Fibroblast of skin of left biceps (primary cell): ENCODE results near the gene CYP1A2.
"Not testable (repeated sequence)": the region's sequence is repeated elsewhere in the genome, so short reads cannot be mapped to it uniquely, and the experiment has no call there.

Source experiments
- DNase-seq, 2 experiments: peaks; one replicate each; pipeline ENCODE4 v3.0.0-alpha.2; 2013; ENCODE audit warnings: low read depth in 2 of 2

The CYP1A2 gene

DNA sequence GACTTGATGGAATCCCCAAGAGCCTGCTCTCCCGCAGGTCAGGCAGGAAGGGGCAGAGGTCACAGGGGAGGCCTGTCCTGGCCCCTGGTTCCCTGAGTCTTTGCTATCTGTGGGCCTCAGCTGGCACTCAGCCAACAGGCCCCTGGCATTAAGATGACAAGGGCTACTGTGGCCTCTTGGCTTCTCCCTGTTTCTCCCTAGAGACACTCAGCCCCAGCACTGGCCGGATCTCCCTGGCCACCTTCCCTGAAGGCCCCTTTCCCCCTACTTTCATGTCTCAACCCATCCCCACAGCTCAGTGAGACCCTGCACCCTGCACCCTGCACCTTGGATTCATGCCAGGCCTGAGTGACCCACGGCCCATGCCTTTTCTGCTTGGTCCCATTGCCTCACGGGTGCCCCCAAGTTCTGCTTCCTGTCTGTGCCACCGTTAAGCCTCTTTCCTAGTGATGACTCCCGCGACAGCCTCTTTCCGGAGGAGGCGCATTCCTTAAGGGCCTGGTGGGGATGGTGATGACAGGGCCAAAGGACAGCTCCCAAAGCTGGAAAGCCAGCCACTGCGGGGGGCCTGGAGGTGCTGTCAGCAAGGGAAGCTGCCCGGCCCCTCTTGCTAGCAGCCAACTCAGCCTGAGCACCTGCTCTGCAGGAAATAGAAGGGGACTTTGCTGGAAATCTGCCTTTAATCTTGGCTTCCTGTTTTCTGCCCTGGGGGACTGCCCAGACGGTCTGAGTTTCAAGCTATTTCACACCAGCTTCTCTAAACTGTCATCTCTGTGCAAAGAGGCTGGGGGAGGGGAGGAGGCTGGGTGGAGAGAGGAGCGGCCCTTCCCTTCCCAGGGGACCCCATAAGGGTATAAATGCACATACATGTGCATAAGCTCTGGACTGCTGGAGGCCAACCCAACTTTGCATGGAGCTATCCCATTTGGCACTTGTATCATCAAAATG lies 28.4 kb downstream of the CYP1A2 start:
- DNase-seq: no peak

DNA sequence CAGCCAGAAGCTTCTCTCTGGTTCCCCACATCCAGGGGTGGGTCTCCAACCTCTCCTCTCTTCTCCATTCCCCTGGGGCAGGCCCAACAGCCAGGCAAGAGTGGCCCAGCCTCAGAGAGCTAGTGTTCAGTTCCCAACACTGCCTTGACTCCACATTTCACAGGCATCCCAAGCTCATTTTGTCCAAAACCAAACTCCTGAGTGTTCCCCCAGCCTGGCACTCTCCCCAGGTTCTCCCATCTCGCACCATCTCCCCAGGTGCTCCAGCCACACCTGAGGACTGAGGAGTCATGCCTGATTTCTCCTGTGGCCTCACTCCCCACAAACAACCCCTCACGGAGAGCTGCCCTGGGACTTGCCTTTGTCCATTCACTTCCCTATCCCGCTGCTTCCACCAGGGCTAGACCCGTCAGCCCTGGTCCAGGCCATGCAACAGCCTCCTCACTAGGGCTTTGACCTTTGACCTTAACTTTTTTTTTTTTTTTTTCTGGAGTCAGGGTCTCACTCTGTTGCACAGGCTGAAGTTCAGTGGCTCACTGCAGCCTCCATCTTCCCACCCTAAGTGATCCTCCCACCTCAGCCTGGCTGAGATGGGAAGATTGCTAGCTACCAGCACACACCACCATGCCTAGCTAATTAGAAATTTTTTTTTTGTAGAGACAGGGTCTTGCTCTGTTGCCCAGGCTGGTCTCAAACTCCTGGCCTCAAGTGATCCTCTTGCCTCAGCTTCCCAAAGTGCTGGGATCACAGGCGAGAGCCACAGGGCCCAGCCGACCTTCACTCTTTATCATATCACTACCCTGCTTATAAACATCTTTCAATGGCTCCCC lies 29.3 kb downstream of the CYP1A2 start:
- no peak for DNase-seq

DNA sequence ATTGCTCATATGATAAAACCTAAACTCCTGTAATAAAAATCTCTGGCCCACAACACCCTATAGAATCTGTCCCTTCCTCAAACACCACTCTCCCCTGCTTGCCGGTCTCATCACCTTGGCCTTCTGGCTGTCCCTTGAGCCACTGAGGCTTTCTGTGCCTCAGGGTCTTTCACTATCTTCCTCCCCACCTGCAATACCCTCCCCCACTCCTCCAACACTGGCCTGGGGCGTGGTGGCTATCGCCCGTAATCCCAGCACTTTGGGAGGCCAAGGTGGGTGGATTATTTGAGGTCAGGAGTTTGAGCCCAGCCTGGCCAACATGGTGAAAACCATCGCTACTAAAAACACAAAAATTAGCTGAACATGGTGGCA lies 29.9 kb downstream of the CYP1A2 start:
- DNase-seq: no peak

DNA sequence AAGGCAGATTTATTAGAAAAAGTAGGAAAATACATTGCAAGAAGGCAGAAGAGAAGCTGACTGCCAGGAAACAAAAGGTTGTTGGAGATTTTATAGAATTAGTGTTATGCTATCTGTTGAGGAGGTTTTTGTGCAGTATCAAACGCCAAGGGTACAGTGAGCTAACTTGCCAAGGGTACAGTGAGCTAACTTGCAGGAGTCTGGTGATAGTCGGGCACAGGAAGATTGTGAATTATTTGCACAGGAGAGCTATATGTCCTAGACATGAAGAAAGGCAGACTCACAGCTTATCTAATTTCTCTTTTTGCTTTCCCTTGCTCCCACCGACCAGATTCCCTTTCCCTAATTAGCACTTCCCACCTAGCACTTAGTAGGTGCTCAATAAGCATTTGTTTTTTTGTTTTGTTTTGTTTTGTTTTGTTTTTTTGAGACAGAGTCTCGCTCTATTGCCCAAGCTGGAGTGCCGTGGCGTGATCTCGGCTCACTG lies 30.6 kb downstream of the CYP1A2 start:
- DNase-seq: no peak

DNA sequence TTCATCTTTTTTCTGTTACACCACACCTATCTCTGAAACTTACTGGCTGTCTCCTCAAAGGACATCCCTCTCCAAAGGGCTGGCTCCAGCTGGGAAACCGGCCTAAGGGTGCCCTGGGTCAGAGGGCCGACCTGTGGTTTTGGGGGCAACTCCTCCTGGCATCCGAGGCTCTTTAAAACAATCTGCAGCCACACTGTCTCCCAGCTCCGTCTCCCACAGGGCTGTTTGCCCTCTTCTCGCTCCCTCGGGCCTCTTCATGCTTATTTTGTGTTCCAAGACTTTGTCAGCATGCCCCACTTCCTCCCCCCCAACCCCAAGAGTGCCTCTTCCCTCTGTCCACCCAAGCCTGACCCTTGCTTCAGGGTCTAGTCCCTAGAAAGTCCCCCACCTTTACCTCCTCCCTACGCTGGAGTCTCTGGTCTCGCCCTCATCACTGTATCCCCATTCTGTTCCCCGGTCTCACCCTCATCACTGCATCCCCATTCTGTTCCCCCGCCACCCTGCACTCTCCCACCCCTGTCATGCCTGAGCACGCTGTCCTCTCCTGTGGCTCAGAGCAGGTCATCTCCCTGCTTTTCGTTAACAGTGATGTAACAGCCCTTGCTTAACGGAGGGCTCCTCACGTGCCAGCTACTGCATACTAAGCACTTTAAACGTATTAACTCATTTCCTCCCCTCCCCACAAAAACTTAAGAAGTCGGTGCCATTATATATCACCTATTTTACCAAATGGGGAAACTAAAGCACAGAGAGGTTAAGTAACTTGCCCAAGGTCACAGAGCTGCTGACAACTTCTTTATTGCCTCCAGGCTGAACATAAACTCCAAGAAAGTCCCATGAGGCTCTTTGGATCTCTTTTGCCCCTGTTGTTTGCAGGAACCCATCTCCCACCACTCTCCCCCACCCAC lies 32.1 kb downstream of the CYP1A2 start:
- no peak for DNase-seq

DNA sequence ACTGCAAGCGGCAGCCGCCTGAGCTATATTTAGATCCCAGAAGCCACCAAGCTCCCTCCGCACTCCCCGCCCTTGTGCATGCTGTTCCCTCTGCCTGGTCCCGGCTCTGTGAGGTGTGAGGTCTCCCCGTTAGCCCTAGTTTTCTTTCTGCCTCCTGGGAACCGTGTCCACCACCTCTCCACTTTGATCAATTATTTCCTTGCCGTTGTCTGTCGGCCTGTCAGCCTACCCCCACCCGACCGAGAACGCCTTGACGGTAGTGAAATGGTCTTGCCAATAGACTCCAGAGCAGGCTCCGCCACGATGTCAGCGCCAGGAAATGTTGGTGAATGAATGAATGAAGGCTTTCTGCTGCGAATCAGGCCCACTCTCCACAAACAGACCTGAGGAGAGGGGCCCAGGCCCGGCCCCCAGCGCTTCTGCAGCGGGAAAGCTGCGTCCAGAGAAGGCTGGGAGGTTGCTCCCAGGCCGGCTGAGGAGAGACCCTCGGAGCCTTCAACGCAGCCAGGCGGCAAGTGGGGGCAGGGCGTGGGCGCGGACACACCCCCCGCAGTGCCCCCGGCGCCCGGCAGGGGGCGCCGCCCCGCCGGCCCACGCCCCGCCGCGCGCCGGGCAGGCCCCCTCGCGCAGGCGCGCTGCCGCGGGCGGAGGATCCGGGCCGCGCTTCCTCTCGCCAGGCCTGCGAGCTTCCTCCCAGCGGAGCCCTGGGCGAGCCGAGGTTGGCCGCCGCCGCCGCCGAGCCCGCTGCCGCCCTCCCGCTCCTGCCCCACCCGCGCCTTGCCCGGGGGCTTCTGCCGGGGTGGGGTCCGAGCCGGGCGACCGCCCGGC lies 33.0 kb downstream of the CYP1A2 start, which contains the start of gene CSK:
TSS of gene CSK (plus strand) at position 650 of the 828 bp plus-strand sequence. CDS start 16,218 bp downstream, outside the sequence.
- no peak for DNase-seq

DNA sequence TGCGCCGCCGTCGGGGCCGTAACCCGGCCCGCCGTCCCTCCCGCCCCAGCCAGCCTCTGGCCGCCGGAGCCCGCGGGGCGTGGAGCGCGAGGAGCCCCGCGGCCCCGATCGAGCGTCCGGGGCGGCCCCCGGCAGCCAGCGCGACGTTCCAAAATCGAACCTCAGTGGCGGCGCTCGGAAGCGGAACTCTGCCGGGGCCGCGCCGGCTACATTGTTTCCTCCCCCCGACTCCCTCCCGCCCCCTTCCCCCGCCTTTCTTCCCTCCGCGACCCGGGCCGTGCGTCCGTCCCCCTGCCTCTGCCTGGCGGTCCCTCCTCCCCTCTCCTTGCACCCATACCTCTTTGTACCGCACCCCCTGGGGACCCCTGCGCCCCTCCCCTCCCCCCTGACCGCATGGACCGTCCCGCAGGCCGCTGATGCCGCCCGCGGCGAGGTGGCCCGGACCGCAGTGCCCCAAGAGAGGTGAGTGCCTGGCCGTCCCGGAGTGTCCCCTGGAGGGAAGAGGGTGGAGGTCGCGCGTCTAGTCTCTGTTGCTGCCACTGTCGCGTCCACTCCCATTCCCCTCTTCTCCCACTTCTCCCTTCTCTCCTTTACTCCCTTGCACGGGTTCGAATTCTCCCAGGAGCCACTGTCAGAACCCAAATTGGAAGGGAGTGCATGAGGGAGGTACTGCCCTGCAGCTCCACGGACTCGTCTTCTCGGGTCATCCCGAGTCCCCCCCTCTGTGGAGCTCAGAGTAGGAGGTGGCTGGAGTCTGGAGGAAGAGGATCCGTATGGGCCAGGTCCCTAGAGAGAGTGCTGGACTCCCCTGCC lies 33.8 kb downstream of the CYP1A2 start:
- no peak for DNase-seq

DNA sequence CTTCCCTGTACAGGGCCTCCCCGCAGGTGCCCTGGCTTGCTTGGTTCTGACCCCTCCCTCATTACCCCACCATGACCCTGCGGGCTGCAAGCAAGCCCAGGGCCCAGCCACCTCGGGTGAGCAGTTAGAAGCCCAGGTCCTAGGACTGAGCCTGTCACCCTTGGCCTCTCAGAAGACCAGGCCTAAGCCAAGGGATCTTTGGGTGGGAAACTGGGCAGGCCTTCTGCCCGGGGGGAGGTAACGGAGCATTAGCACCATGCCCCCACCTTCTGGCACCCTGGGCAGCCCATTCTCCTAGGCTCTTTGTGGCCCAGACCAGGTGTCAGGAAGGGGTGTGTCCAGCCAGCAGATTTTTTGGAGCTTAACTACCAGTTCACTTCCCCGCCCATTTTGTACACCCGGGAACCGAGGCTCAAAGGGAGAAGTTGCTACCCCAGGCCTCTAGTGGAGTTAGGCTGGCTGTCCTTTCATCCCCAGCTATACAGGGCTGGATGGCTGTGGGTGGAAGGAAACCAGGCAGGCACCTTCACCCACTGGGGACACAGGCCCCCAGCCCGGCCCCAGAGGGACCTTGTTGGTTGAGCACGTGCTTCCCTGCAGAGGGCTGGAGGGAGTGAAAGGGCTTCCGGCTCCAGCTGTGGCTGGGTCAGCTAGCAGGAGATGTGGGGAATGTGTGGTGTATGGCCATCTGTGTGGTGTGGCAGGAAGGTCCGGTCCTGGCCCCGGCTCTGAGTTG lies 34.6 kb downstream of the CYP1A2 start:
- DNase-seq: no peak

DNA sequence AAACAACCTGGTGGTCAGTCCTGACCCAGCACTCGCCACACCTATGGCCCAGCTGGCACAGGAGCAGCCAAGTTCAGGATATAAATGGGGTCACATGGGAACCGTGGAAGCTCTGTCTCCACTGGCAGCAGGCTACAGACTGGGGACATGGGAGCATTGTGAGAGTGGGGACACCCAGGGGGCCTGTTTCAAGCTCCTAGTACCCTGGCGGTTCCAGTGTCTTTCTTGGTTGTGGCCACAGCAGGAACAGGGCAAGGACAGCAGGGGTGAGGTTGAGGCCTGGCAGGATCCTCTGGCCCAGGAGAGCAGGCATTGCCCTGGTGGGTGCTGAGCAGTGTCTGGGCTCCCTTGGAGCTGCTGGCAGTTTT lies 35.1 kb downstream of the CYP1A2 start:
- DNase-seq: no peak

DNA sequence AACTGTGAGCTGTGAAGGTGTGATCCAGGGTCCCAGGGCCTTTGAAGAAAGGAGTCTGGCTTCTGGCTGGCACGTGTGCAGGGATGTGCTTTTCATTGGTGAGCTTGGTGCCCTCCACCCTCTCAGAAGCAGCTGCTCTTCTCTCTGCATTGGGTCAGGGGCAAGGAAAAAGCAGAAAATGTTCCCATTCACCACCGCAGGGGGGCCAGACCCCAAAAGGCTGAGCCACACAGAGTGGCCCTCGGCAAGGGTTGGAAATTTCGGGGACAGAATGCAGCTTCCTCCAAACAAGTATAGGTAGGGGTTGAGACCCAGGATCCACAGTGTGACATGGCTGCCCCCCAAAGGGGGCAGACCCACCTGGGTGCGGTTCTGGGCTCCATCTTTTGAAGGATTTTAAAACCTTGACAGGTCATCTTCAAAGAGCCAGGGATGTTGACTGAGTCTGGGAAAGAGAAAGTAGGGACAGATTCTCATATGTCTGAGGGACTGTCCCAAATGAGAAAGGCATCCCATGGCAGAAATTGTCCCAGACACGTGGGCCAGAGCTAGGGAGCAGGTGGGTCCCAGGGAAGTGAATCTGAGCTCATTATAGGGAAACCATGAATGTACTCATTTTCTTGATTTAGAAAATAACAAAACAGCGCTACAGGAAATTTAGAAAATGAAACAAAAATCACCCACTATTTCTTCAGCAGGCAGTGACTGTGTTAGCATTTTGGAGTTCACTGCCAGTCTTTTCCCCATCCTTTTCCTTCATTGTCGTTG lies 36.0 kb downstream of the CYP1A2 start:
- DNase-seq: no peak

DNA sequence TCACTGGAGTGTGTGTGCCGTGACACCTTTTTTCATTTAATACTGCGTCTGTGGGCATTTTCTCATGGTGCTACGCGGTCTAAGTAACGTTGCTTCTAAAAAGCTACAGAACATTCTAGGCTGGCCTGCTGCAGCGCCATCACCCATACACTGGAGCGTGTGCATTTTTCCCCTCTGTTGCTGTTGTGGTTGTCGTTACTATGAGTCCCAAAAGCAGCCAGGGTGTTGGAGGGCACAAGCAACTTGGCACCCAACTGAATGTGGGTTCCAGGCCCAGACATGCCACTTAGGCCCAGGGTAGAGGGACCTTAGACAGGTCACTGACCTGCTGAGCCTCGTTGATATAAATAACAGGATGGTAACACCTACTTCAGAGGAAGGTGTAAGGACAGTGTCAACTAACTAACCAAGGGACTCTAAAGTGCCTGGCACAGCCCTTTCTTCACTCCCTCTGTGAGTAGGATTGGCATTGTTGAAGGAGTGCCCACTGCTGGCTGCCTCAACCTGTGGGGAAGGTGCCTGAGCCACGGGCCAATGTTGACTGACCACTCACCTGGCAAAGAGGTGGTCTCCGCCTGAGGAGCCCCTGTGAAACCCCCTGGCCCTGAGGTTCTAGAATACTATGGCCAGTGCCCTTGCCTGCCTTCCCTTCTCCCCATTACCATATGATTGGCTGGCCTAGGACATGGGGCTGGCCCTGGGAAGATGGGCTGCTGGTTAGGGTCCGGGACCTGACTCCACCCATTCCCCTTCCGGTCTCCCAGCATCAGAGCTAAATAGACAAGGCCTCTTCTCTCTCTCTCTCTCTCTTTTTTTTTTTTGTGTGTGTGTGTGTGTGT lies 36.8 kb downstream of the CYP1A2 start:
- no peak for DNase-seq

DNA sequence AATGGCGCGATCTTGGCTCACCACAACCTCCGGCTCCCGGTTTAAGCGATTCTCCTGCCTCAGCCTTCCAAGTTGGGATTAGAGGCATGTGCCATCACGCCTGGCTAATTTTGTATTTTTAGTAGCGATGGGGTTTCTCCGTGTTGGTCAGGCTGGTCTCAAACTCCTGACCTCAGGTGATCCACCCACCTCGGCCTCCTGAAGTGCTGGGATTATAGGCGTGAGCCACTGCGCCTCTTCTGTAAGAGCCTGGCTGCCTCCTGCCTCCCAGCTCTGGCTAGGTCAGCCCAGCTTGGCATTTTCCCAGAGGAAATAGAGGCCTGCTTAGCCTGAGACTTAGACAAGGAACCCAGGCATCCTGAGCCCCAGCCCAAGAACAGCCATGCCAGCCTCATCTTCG lies 37.4 kb downstream of the CYP1A2 start:
- not testable (repeated sequence) for DNase-seq

DNA sequence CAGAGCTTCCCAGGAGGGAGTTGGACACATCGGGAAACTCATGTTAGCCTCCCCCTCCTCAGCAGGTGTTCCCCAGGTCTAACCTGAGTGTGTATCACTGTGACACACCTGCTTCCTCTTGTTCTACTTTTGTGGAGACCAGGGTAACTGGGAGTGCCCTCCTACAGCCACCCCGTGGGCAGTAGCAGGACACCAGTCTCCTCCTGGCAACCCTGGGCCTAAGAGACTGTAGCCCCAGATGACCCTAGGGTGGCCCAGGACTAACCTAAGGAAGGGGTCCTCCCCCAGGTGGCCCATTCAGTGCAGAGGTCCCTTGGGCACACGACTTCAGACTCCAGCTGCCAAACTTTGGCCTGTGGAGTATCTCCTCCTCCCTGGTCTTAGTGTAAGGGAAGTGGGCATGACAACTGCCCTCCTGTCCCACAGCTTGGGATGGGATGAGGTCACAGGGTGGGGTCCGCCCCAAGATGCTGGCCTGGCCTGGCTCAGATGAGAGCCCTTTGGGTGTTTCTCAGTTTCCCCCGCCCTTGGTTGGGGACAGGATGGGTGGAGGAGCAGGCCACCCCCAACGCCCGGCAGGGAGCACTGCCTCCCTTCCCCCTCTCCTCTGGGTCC lies 38.0 kb downstream of the CYP1A2 start:
- no peak for DNase-seq

DNA sequence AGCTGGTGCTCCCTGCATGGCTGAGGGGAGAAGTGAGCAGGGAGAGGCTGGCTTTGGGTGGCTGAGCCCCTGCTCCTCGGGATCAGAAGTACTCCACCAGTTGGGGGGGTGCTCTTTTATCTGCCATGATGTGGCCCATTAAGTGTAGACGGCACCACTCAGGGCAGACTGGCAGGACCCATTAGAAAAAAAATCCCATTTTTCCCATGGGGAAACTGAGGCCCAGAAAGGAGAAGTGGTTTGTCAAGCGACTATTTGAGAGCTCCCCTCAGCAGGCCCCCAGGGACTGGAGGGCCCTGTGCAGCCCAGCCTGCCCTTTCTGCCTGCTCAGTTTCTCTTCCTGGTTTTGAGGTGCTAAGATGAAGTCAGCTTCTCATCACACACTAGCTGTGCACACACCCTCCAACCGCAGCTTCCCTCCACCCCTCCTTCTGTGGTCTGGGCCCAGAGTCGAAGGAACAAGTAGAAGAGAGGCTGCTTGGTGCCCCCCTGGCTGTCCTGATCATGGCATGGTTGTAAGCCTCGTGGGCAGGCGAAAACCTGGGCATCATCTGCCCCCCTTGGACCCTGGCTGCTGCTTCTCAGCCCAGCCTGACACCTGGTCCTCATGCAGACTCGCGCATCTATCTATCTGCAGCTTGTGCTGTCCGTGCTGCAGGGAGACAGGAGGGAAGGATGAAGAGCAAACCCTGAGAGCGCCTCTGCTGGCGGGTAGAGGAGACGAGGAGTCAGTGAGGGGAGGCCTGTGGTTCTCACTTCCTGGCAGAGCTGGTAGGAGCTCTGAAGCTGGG lies 38.8 kb downstream of the CYP1A2 start:
- no peak for DNase-seq

DNA sequence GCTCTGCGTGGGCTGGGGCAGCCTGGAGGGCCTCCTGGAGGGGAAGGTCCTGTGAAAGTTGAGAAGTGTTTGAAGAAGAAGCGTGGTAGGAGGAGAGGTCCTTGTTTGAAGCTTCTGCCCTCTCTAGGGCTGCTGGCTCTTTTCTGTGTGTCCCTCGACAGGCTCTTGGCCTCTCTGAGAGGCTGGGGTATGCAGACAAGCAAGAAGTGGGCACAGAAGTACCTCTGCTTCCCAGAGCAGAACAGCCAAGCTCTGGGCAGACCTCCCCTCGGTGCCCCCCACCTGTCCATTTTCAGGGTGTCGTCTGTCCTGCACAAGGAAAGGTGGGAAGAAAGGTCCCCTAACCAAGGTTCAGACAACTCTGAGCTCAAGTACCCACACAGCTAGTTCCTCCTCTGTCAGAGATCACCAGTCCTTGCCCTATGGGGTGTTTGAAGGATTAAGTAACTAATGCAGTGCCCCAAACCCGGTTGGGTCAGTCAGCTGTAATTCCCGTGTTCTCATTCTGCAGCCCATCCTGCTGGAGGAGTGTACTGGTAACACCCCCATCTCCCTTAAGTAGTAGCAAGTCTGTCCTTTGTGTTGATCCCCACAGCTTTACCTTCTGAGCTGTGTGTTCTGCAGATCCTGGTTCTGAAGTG lies 39.5 kb downstream of the CYP1A2 start:
- no peak for DNase-seq
